HUDEP-2 (cell line): Measurements from ENCODE around the gene CCL2.
"Not testable (repeated sequence)": the region's sequence is repeated elsewhere in the genome, so short reads cannot be mapped to it uniquely, and the experiment has no call there.

ENCODE experiments used
- DNase-seq, 76 experiments: peaks; one replicate each; lab custom pipeline; 2025; ENCODE audit not compliant: unreplicated experiment in 76 of 76; lab: John Stamatoyannopoulos, UW

The CCL2 gene

DNA sequence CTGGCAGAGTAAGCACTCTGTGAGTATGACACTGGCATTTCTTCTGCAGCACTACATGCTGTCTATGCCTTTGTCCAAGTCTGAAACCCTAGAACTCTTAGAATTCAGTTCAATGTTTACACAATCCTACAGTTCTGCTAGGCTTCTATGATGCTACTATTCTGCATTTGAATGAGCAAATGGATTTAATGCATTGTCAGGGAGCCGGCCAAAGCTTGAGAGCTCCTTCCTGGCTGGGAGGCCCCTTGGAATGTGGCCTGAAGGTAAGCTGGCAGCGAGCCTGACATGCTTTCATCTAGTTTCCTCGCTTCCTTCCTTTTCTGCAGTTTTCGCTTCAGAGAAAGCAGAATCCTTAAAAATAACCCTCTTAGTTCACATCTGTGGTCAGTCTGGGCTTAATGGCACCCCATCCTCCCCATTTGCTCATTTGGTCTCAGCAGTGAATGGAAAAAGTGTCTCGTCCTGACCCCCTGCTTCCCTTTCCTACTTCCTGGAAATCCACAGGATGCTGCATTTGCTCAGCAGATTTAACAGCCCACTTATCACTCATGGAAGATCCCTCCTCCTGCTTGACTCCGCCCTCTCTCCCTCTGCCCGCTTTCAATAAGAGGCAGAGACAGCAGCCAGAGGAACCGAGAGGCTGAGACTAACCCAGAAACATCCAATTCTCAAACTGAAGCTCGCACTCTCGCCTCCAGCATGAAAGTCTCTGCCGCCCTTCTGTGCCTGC is at the start of gene CCL2:
CCL2 (plus strand) TSS at position 635 of the 730 bp plus-strand sequence; CDS start at position 700, 65 bp downstream.
- no peak for DNase-seq

DNA sequence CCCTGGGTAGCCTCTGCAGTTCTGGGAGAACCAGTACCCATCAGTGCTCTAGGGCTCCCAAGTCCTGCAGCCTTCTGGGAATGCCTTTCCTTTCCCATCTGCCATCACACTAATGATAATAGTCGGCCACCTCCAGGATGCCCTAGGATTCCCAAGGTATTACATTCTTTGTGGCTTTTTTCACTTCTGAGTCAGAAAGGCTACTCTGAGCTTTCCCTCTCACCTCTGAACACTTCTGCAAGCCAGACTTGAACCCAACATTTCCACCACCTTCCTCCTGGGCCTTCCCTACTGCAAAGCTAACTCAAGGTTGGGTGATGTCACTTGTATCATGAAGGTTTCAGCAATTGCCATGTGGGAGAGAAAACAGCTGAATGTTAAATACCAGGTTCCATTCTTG is 49.7 kb upstream of the CCL2 start:
- no peak for DNase-seq

DNA sequence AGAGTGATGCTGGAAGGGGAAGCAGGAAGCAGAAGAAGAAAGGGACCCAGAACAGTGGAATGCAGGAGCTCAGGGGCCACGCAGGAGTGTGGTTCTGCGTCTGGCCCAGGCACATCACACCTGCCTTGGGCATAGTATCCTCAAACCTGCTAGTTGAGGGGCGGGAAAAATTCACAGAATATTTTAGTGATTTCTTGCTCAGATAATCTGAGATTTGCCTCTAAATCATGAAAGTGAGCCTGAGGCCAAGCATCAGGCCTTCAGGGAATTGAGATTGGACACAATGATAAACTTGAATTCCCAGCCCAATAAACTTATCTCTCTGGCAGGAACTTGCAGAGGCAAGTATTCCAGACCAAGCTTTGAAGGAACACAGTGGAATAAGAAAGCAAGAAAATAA is 48.5 kb upstream of the CCL2 start:
- DNase-seq, result no peak

DNA sequence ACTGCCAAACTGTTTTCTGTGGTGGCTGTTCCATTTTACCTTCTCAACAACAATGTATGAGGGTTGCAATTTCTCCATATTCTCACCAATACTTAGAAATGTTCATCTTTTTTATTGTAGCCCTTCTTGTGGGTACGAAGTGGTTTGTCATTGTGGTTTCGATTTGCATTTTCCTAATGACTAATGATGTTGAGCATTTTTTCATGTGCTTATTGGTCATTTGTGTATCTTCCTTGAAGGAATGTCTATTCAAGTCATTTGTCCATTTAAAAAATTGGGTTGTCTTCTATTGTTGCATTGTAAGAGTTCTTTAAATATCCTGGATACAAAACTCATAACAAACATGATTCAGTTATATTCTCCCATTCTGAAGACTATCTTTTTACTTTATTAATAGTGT is 47.5 kb upstream of the CCL2 start:
- no peak for DNase-seq

DNA sequence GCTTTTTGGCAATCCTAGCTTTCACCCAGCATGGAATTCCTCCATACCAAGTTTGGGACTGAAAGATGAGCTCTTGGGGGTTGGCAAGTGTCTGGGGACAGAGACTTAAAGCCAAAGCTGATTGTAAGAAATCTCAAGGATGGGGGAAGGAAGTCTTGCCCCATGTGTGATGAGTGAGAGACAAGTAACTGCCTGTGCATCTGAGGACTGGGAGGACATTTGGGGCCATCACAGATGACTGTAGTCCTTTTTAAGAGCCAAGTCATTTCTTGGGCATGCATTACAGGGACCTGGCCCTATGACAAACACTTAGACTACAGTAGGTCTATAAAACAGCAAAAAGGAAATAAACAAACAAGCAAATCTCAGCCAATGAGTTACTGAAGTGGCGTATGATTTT is 36.3 kb upstream of the CCL2 start:
- DNase-seq, result no peak

DNA sequence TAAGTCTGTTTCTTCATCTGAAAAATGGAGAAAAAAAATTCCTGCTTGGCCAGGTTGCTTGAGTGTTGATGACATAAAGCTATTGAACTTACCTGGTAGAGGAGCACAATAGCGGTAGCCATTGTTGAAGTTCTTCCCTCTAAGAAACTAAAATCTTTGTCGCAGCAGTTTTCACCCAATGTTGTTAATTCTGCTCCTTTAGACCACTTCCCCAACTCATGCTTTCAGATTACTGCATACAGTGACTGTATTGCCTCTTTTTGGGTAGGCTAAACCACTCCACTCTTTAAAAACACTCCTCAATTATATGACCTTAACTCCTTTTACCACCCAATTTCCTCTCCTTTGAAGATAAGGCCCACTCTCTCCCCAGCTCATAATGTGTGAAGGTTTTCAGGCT is 35.7 kb upstream of the CCL2 start:
- no peak for DNase-seq

DNA sequence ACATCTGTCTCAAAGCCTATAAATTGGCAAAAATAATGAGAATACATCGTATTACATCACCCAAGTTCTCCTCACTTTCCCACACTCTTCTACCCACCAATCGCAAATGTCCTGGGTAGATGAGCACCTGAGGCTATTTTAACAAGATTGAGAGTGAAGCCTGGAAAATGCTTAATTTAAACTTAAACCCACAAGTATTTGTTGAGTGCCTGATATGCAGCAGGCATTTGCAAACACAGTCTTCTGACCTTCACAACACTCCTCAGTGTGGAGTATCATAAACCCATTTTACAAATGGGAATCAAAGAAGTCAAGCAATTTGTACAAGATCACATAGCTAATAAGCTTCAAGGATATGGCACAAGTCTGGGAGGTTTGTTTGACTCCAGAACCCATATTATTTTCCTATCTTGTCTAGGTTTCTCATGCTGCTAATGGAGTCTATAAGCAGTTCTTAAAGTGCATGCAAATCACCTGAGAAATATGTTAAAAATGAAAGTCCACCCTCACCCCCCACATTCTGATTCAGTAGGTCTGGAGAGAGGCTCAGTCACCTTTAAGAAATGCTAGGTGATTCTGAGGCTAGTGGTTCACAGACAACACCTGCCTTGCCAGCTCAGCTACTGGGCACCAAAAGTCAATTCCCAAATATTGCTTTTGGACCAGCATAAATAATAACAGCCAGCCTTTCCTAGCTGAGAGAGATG is 34.9 kb upstream of the CCL2 start:
- DNase-seq, result no peak

DNA sequence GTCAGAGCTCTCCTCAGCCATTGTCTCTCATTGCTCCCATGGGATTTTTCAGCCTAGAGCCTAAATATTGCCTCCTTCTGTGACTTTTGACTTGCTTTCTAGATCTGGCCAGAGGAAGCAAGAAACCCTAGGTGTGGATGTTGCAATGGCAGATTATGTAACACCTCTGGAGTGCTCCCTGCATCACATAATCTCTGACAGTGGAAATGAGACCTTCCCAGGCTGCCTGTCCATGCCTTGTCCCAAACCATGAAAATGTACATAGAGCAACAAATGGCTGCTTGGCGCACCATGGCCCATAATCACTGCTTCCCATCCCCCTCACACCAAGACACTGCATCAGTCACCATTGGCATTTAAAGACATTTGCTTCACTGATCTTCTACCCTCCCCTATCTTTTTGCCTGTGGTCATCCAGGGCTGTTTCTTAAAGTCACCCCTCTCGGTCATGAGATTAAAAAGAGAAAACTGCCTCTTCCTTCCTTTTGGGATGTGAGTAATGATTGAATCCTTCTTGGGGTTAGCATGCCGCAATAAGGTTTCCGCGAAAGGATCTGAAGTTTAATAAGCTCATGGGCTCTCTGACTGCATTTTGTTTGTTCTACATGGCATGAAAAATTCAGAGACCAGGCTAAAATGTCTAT is 34.2 kb upstream of the CCL2 start:
- DNase-seq, result no peak

DNA sequence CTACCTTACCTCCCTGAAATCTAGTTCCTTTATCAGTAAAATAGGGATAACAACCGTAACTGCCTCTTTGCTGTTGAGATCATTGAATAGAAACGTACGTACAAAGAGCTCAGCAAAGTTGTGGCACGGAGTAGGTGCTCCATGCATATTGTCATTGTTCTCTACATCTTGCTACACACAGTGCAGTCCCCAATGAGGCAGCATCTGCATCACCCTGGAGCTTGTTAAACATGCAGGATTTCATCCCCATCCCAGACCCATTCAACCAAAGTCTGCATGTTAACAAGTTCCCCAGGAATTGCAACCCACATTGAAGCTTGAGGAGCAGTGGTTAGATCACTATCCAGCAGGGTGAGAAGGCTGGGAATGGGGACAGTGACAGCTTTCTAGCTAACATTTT is 33.7 kb upstream of the CCL2 start:
- no peak for DNase-seq

DNA sequence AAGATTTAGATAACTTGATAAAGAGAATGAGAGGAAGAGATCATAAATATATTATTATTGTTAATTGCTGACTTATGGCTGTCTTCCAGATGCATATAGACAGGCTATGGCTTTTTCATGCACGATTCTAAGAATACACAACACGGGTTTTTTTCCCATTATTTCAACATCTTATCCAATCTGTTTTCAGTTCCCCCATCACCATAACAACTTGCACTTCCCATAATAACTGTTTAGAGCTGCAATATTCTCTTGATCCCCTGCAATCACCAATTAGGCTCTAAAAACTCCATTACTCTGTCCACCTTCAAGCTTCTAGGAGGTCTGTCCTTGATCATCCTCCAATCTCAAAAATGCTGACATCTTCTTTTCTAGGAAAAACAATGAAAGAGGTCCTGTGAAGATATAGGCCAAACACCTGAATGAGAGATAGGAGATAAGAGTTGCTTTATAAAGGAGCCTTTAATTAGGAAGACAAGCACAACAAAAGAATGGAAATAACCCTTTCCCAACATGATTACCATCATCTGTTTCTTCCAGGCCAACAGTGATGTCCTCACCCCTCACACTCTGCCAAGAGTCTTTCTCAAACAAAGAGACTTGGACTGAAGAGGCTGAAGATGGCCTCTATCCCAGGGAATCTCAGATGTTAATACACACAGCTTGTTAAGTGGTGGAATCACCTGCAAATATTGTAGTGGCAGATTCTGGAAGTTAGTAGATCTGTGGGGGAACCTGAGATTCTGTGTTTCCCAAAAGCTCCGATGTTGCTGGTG is 32.2 kb upstream of the CCL2 start:
- DNase-seq, result no peak

DNA sequence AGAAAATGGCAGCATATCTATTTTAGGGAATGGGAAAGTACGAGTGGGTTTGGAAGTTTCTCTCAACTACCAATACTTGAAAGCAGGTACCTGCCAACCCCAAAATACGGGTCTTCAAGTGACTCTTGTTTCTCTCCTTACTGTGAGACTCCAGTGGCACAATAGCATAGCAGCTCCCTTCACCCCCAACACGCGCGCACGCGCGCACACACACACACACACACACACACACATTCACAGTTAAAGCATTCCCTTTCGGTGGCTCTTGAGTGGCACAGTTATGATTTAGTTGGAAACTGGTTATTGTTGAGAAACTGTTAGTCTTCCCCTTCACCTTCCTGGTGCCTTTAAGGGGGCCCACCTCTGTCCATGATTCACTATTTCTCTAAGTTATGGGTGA is 30.0 kb upstream of the CCL2 start:
- no peak for DNase-seq

DNA sequence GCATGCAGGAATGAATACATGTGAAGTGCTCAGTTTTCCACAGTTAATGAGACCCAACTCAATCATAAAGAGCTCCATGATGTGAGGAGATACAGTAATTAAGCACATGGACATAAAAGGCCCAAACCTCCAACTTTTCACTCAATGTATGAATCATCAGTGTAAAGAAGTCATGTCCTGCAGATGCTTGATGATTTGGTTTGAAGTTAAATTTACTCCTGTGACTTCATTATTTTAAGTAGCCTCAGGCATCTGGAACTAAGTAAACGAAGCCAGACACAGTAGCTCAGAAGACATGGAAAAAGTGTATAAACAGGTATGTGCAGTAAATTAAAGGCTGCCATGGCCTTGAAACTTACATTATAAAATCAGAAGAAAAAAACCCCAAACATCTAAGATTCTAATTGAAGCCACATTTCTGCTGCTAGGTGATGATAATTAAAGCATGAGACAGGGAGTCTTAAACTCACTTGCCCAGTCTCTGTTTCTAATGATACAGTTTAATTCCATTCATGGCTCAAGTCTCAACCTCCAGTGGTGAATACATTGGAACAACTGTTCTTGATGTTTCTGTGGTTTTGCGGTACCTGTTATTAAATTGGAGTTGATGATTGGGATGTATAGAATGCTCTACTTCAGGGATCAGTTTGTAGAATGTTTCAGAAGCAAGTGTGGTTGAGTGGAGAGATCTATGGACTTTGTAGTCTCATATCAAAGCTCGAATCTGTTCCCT is 28.9 kb upstream of the CCL2 start:
- no peak for DNase-seq

DNA sequence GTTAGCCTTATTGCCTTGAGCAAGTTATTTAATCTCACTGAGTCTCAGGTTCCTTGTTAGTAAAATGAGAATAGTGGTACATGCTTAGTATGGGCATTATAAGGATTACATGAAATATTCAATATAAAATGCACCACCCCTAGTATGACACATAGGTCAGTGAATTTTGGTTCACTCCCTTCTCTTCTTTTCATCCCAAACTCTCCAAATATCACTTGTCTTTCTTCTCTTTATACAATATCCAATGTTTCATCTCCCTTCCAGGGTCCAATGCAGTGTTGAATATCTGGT is 28.4 kb upstream of the CCL2 start:
- no peak for DNase-seq

DNA sequence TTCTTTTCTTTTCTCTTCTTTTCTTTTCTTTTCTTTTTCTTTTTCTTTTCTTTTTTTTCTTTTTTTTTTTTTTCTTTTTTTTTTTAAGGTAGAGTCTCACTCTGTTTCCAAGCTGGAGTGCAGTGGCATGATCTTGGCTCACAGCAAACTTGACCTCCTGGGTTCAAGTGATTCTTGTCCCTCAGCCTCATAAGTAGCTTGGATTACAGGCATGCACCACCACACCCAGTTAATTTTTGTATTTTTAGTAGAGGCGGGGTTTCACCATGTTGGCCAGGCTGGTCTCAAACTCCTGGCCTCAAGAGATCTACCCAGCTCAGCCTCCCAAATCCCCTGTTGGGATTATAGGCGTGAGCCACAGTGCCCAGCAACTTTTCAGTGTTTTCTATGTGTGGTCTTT is 27.8 kb upstream of the CCL2 start:
- DNase-seq, result not testable (repeated sequence)

DNA sequence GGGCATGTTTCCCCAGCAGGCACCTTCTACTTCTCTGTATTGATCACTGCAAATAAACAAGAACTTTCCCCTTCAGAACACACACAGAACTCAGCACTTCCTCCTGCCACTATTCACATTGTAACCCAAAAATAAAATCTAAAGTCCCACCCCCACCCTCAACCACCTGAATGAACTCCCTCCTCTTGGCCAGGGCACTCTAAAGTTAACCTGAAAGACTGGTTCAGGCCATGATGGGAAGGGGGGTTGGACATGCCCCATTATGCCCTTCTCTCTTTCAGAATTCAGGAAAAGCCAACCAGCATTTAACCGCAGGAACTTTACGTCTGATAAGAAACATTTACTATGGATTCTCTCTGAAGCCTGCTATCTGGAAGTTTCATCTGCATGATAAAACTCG is 27.4 kb upstream of the CCL2 start:
- DNase-seq, result no peak

DNA sequence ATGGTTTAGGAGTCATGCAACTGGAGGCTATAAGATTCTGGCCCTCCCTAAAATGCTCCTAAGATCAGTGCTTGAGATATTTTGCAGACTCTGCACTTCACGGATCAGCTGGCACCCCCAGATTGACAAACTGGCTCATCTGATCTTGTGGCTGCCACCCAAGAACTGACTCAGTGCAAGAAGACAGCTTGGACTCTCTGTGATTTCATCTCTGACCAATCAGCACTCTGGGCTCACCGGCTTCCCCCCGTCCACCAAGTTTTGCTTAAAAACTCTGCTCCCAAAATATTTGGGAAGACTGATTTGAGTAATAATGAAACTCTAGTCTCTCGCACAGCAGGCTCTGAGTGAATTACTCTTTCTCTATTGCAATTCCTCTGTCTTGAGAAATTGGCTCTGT is 26.3 kb upstream of the CCL2 start:
- no peak for DNase-seq

DNA sequence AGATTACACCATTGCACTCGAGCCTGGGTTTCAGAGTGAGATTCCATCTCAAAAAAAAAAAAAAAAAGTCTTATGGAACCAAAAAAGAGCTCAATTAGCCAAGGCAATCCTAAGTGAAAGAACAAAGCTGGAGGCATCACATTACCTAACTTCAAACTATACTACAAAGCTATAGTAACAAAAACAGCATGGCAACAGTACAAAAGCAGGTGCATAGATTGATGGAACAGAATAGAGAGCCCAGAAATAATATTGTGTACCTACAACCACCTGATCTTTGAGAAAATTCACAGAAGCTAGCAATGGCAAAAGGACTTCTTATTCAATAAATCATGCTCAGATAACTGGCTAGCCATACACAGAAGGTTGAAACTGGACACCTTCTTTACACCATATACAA is 24.7 kb upstream of the CCL2 start:
- DNase-seq, result no peak

DNA sequence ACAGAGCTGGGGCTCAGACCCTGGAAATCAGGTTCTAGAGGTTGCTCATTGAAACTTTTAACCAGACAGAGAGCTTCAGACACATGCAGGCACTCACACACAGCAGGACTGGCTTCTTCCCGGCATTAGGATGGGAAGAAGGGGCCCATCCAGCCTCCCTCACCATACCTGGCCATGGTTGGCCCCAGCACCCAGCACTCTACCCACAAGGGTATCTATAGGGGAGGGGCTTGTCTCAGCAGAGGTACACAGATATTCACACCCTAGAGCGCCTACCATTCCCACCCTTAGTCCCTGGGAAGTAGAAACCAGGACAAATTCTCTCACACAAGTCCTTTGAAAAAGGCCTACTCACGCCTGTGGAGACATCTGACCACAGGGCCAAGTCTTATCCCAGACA is 20.5 kb upstream of the CCL2 start:
- no peak for DNase-seq

DNA sequence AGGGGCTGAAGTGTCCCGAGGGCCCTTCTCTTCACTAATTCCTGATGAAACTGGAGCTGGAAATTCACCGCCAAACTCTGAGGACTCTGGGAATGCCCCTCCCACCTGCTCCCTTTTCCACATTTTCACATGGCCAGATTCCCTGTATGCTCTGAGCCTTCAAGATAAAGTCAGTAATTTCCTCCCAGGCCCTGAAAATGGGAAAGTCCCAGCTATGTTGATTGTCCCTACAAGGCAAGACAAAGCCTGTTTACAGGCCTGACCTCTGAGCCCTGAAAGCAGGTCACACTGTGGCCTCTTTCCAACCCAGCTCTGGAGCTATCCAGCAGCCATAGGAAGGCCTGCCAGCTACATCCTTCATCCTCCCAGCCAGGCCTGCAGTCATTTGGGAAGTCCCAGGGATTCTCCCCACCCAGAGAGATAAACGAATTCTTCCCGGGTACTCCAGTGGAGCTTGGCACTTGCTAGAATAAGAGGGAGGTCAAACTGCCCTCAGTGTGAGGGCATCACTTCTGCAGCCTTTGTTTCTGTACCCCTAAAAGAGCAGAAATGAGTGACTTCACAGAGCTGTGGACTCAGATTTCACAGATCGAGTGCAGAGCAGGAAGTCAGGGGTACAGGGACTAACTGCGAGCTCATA is 19.6 kb upstream of the CCL2 start:
- DNase-seq, result no peak

DNA sequence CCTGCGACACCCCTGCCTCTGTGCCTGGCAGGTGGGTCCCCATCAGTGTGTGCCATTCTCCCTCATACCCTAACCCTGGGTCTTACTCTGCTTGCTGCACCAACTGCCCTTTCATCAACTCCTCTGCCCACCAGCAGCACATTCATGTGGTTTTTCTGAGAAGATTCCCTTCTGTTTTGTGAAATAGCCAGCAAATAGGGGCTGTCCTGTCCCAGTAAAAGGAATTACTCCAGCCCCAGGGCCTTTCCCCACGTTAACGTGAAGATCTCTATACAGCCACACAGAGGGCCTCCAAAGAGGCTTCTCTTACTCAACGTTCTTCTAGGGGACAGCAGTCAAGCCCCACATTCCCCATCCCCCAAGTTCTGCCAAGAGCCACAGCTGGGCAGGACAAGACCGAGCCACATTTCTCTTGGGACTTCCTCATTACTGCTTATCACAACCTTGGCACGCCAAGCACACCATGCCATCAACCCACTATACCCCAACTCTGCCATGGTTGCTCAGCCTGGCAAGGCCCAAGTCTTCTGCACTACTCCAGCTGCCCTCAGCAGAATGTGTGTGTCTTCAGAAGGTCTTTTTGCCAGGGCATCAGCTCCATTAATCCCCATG is 18.7 kb upstream of the CCL2 start:
- no peak for DNase-seq
